PC-9 (cell line): ENCODE results near the gene PCGF1. TPM values are rescaled to one million over a fixed set of nuclear protein-coding genes. Genes with fewer than 3 reads are reported as not detected.

ENCODE experiments used
- BruUV-seq: library from RNA; stranded (reverse); fragments of 400-500 nt; replicated peaks from 2 replicates; lab custom pipeline; 2021; lab: Mats Ljungman, UMichigan
- CTCF ChIA-PET: fragments of 300-600 bp; sonication (Branson Sonifier 250); formaldehyde crosslinking; loops from one replicate; lab custom pipeline; 2022; ENCODE audit warnings: antibody characterized with exemption; lab: Charles Lee
- POLR2A ChIA-PET: fragments of 300-600 bp; sonication (Branson Sonifier 250); formaldehyde crosslinking; loops from one replicate; lab custom pipeline; 2022; ENCODE audit warnings: antibody characterized with exemption; ENCODE audit not compliant: unreplicated experiment; lab: Charles Lee
- DNase-seq, 2 experiments: peaks; one replicate each; pipeline versions ENCODE4 v3.0.0 to v3.0.0-alpha.2; 2015 to 2022; ENCODE audit warnings: mixed read lengths in 1 of 2
- H2AFZ ChIP-seq: fragments of 200-600 bp; sonication (generic); 2 replicates; pipeline ENCODE4 v1.8.1; 2017; ENCODE audit warnings: antibody characterized with exemption
- H3F3A ChIP-seq: fragments of 200-600 bp; sonication (generic); 2 replicates; pipeline ENCODE4 v1.8.1; 2017; ENCODE audit warnings: antibody characterized with exemption, mild to moderate bottlenecking, low read depth; ENCODE audit not compliant: insufficient read depth
- H3K27ac ChIP-seq: fragments of 200-600 bp; sonication (generic); 2 replicates; pipeline ENCODE4 v1.6.1; 2016; ENCODE audit warnings: mixed run types
- H3K27me3 ChIP-seq: fragments of 200-600 bp; sonication (generic); 2 replicates; pipeline ENCODE4 v1.6.1; 2016; ENCODE audit warnings: low read depth, mixed run types; ENCODE audit not compliant: insufficient read depth
- H3K36me3 ChIP-seq: fragments of 200-600 bp; sonication (generic); 2 replicates; pipeline ENCODE4 v1.6.1; 2016; ENCODE audit warnings: low read depth, mixed run types
- H3K4me1 ChIP-seq: fragments of 200-600 bp; sonication (generic); replicated peaks from 2 replicates; pipeline ENCODE4 v1.6.1; 2016; ENCODE audit warnings: mixed run types; ENCODE audit not compliant: insufficient read depth
- H3K4me2 ChIP-seq: fragments of 200-600 bp; sonication (generic); 2 replicates; pipeline ENCODE4 v1.6.1; 2017; ENCODE audit warnings: mixed run types
- H3K4me3 ChIP-seq: fragments of 200-600 bp; sonication (generic); 2 replicates; pipeline ENCODE4 v1.6.1; 2016; ENCODE audit warnings: mixed run types
- H3K79me2 ChIP-seq: fragments of 200-600 bp; sonication (generic); 2 replicates; pipeline ENCODE4 v1.6.1; 2017; ENCODE audit warnings: low read depth, mixed run types
- H3K9me2 ChIP-seq: fragments of 200-600 bp; sonication (generic); 2 replicates; pipeline ENCODE4 v1.8.1; 2017; ENCODE audit warnings: mild to moderate bottlenecking; ENCODE audit not compliant: insufficient read depth
- H3K9me3 ChIP-seq: fragments of 200-600 bp; sonication (generic); 2 replicates; pipeline ENCODE4 v1.8.1; 2016; ENCODE audit warnings: low read depth; ENCODE audit not compliant: insufficient read depth
- H4K20me1 ChIP-seq: fragments of 200-600 bp; sonication (generic); 2 replicates; pipeline ENCODE4 v1.8.1; 2017; ENCODE audit not compliant: insufficient read depth
- EZH2 ChIP-seq: fragments of 200-600 bp; sonication (generic); IDR thresholded peaks from 2 replicates; pipeline ENCODE4 v1.8.0; 2017; ENCODE audit warnings: antibody characterized with exemption, low read depth
- intact Hi-C: fragments of 100-400 bp; cut with micrococcal nuclease; formaldehyde crosslinking; loops from one replicate; pipeline ENCODE4 v1.10.0; 2022; ENCODE audit not compliant: unreplicated experiment
- total RNA-seq: library from RNA; stranded (reverse); gene quantifications from 2 replicates; pipeline ENCODE4 v1.2.3, GENCODE V29; 2021
- TF ChIP-seq, protein P1 (sequence below): fragments of 200-600 bp; sonication (generic); conservative IDR thresholded peaks from 2 replicates; pipeline ENCODE4 v1.6.1; 2017; ENCODE audit warnings: mixed run types, antibody characterized with exemption, mild to moderate bottlenecking, moderate library complexity

PCGF1 gene
- total RNA-seq, 1 experiment from 2014 or later: 31.3 TPM

DNA sequence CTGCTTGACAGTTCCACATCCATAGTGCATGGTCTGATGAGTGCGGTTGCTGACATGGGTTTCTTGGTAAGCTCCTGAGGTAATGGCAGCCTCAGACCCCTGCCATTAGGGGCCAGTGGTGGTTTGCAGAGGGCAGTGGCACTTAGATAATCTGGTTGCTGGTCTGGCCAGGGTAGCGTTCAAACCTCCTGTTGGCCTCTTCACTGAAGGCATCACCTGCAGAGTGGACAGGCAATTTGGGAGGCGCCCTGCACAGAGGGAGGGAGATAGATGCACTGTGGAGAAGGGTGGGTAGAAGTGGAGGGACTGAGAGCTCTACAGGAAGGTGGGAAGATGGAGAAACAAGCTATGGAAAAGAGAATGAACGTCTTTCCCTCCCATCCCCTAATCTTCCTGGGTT is 26.0 kb upstream of the PCGF1 start:
- Histone ChIP-seq H3K4me1 (peaks cover 9% of the 10 kb centered on the region), H3K79me2 (peaks cover 19% of the 10 kb centered on the region), H3K9me3 (no peaks in the 10 kb centered on the region), H2AFZ (no peak overlapping the region), H3K9me2 (no peaks in the 10 kb centered on the region), H4K20me1 (peaks cover 1% of the 10 kb centered on the region; the same call in 1 of the 2 replicates), H3K4me3 (no peak overlapping the region), H3K27ac (no peak overlapping the region), H3K36me3 (no peaks in the 10 kb centered on the region), H3K27me3 (no peaks in the 10 kb centered on the region), H3F3A (peaks cover 9% of the 10 kb centered on the region; the same call in 1 of the 2 replicates), H3K4me2 (no peak overlapping the region)
- intact Hi-C loops: loop anchor here (5.0 kb wide), 3 partner anchors 54 to 266 kb away; no protein-coding TSS in a partner anchor
- CTCF ChIA-PET: no interaction called here
- TF ChIP-seq EZH2: no peak
- TF ChIP-seq, protein P1, sequence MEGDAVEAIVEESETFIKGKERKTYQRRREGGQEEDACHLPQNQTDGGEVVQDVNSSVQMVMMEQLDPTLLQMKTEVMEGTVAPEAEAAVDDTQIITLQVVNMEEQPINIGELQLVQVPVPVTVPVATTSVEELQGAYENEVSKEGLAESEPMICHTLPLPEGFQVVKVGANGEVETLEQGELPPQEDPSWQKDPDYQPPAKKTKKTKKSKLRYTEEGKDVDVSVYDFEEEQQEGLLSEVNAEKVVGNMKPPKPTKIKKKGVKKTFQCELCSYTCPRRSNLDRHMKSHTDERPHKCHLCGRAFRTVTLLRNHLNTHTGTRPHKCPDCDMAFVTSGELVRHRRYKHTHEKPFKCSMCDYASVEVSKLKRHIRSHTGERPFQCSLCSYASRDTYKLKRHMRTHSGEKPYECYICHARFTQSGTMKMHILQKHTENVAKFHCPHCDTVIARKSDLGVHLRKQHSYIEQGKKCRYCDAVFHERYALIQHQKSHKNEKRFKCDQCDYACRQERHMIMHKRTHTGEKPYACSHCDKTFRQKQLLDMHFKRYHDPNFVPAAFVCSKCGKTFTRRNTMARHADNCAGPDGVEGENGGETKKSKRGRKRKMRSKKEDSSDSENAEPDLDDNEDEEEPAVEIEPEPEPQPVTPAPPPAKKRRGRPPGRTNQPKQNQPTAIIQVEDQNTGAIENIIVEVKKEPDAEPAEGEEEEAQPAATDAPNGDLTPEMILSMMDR: no peak
- DNase-seq: no peak
- BruUV-seq: no TSS peak
- POLR2A ChIA-PET: no interaction called here

DNA sequence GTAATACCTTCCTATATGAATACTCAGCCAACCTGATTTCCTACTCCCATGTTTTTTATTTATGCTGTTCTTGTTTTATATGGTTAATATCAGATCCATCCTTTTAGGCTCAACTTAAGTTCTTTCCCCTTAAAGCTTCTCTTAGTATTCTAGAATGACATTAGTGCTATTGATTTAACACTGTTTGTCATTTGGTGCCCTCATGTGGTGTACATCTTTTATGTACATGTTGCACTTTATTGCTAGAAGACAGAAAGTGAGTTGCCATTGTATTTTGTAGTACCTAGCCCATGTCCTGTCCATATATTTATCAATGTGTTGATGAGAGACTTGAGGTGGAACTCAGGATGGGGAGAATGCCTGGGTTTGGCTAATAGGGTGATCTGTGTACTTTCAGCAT is 24.7 kb upstream of the PCGF1 start:
- BruUV-seq: no TSS peak
- H3K27ac ChIP-seq: no peak overlapping the region

DNA sequence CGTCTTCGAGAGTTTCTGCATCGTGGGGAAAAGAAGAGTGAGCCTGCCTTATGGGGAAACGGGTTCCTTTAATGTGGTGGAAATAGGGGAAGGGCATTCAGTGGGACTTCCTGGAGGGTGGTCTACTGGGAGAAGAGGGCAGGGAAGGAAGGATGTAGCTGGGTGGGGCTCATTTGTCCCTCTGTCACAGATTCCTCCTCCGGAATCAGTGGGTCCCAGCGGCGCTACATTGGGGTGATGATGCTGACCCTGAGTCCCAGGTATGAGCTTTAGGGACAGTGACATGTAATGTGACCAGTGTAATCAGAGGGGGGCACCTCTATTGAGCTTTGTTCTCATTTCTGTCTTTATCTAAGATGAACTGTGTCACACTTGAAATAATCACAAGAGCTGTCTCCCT is 24.2 kb upstream of the PCGF1 start:
- peaks cover 13% of the 10 kb centered on the region for H3K36me3 ChIP-seq
- TF ChIP-seq EZH2: no peak
- TF ChIP-seq, protein P1: no peak
- no peak overlapping the region for H3K4me3 ChIP-seq
- H3K27ac ChIP-seq: no peak overlapping the region
- POLR2A ChIA-PET: interaction anchor here (0.6 kb wide), 1 partner anchor 50 kb away, joined by 3 read pairs; no protein-coding TSS in a partner anchor
- no peaks in the 10 kb centered on the region for H3K9me2 ChIP-seq
- no peak for DNase-seq
- BruUV-seq: no TSS peak
- H2AFZ ChIP-seq: no peak overlapping the region
- CTCF ChIA-PET: interaction anchor here (0.8 to 1.2 kb wide), 3 partner anchors 13 to 282 kb away, joined by 3 to 6 read pairs (median 3); no protein-coding TSS in a partner anchor
- peaks cover 12% of the 10 kb centered on the region; the same call in 1 of the 2 replicates for H3F3A ChIP-seq
- peaks cover 18% of the 10 kb centered on the region for H3K4me1 ChIP-seq
- no peaks in the 10 kb centered on the region for H3K9me3 ChIP-seq
- H4K20me1 ChIP-seq: peaks cover 9% of the 10 kb centered on the region; the same call in 1 of the 2 replicates
- H3K27me3 ChIP-seq: no peaks in the 10 kb centered on the region
- H3K79me2 ChIP-seq: peaks cover 37% of the 10 kb centered on the region
- peak overlapping the region; percentile 84; the same call in 1 of the 2 replicates for H3K4me2 ChIP-seq
- intact Hi-C loops: loop anchor here (5.0 kb wide), 3 partner anchors 56 to 264 kb away; no protein-coding TSS in a partner anchor

More for the DNA sequence above, 24.7 kb upstream of the PCGF1 start:
- H3K9me2 ChIP-seq: no peaks in the 10 kb centered on the region
- peaks cover 32% of the 10 kb centered on the region for H3K79me2 ChIP-seq
- no peaks in the 10 kb centered on the region for H3K27me3 ChIP-seq
- no peak for TF ChIP-seq EZH2
- TF ChIP-seq, protein P1: peak; percentile 69
- H3K36me3 ChIP-seq: peaks cover 7% of the 10 kb centered on the region; the same call in 1 of the 2 replicates
- CTCF ChIA-PET: interaction anchor here (0.8 to 1.2 kb wide), 3 partner anchors 13 to 282 kb away, joined by 3 to 6 read pairs (median 3); no protein-coding TSS in a partner anchor
- H3K4me1 ChIP-seq: peaks cover 18% of the 10 kb centered on the region
- peaks cover 12% of the 10 kb centered on the region; the same call in 1 of the 2 replicates for H3F3A ChIP-seq
- H2AFZ ChIP-seq: no peak overlapping the region
- POLR2A ChIA-PET: interaction anchor here (0.6 kb wide), 1 partner anchor 51 kb away, joined by 3 read pairs; no protein-coding TSS in a partner anchor
- H3K4me3 ChIP-seq: no peak overlapping the region
- peak in 1 of 2 experiments; percentile 62 for DNase-seq
- peaks cover 9% of the 10 kb centered on the region; the same call in 1 of the 2 replicates for H4K20me1 ChIP-seq
- intact Hi-C loops: loop anchor here (5.0 kb wide), 3 partner anchors 55 to 265 kb away; no protein-coding TSS in a partner anchor
- no peak overlapping the region; the same call in 1 of the 2 replicates for H3K4me2 ChIP-seq
- no peaks in the 10 kb centered on the region for H3K9me3 ChIP-seq
